NCI-H2029 treated with DMSO at 0.1 percent for 48 hours (cell line): ENCODE data around the gene PTPRJ.
"Not testable (repeated sequence)": the region's sequence is repeated elsewhere in the genome, so short reads cannot be mapped to it uniquely, and the experiment has no call there.

ENCODE experiments used
- DNase-seq: peaks from one replicate; lab custom pipeline; 2025; lab: John Stamatoyannopoulos, UW

Gene PTPRJ

DNA sequence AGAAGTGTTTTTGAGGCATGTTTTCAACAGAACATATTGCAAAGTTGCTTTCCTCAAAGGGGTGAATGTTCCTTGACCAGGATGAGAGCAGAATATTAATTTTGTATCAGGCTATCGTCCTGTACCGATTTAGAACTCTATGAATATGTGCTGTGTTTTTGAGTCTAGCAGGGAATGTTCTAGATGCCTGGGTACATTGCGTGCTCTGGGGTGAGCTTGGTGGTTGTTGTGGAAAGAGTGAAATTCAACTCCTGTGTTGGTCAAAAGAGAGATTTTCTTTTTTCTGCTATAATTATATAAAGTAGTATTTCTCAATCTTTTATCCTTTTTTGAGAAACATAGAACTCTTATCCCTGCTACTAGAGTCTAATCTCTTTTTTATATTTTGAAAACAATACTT is 185.1 kb downstream of the PTPRJ start:
- no peak for DNase-seq

GRCh38 chr11:48167380-48167779 is 187.0 kb downstream of the PTPRJ start:
- DNase-seq: no peak

- DNase-seq: no peak
These were observed 188.5 kb downstream of the PTPRJ start for GRCh38 chr11:48168815-48169214.

DNA sequence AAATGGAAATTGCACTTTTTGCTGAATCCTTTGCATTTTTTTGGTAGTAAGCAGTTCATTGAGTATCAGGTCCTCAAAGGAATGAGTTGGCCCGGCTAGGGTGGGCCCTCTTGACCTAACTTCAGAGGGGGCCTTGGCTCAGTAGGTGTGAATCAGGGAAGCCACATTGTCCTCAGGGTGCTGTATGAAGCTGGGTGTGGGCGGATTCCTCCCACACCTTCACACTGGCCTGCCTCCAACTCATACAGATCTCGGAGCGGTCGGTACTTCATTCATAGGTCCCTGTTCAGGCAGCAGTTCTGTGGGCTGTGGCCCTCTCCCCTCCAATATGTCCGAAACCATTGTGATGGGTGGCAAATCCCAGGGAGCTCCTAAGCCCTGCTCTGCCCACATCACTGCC is 188.9 kb downstream of the PTPRJ start:
- no peak for DNase-seq

DNA sequence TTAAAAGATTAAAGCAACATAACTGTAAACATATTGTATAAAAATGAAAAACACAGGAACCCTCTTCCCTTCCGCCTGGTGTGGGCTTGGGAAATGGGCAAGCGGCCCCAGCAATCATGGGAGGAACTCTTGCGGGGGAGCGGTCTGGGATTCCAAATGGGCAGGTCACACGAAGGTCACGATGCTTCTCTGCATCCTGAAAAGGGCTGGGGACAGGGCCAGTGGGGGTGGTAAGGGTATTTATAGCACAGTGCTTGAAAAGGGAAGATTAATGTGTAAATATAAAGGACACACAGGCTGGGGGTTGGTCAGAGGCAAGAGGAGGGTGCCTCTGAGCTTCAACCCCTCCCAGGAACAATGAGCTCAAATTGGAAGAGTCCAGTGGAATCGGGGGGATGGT is 189.4 kb downstream of the PTPRJ start:
- DNase-seq: no peak

GRCh38 chr11:48170241-48171233 is 190.2 kb downstream of the PTPRJ start:
- no peak for DNase-seq

GRCh38 chr11:48172818-48173609 is 192.7 kb downstream of the PTPRJ start:
- peak; percentile 12 for DNase-seq

DNA sequence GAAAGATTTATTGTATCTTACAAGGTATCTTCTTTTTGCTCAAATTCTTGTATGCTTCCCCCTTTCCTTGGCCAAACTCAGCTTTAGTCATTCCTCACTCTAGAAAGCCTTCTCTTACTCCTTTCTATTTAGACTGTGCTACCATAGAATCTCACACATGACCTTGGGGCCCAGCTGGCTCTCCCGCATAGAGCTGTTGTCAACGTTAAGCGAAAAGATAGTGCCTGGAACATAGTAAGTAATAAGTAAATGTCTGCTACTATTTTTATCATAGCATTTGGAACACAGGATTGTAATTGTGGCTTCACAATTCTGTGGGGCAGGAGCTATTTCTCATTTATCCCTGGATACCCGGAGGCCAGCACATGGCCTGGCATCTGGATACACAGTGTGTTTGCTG is 197.3 kb downstream of the PTPRJ start:
- DNase-seq: no peak

GRCh38 chr11:48180627-48181026 is 200.3 kb downstream of the PTPRJ start:
- no peak for DNase-seq

- DNase-seq: no peak
These were observed 202.6 kb downstream of the PTPRJ start for GRCh38 chr11:48182860-48183526.

DNA sequence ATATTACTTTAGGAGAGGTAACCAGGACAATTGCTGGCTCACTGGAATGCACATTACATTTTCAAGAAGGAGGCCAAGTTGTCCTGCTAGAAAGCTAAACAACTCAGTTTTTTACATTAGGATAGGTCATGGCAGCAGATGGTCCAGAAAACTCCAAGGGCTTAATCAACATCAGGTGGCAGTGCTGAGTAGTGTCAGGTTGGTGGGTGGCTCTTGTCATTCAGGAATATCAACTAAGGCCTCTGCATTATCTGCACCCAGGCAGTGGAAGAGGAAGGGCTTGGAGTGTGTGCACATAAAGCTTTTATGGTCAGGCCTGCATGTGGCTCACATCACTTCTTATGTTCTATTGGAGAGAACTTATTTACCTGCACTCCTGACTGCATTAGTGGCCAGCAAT is 204.1 kb downstream of the PTPRJ start:
- no peak for DNase-seq

DNA sequence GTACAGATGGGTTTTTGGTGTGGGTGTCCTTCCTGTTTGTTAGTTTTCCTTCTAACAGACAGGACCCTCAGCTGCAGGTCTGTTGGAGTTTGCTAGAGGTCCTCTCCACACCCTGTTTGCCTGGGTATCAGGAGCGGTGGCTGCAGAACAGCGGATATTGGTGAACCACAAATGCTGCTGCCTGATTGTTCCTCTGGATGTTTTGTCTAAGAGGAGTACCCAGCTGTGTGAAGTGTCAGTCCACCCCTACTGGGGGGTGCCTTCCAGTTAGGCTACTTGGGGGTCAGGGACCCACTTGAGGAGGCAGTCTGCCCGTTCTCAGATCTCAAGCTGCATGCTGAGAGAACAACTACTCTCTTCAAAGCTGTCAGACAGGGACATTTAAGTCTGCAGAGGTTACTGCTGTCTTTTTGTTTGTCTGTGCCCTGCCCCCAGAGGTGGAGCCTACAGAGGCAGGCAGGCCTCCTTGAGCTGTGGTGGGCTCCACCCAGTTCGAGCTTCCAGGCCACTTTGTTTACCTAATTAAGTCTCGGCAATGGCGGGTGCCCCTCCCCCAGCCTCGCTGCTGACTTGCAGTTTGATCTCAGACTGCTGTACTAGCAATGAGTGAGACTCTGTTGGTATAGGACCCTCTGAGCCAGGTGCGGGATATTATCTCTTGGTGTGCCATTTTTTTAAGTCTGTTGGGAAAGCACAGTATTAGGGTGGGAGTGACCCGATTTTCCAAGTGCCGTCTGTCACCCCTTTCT is 210.7 kb downstream of the PTPRJ start:
- DNase-seq: not testable (repeated sequence)

DNA sequence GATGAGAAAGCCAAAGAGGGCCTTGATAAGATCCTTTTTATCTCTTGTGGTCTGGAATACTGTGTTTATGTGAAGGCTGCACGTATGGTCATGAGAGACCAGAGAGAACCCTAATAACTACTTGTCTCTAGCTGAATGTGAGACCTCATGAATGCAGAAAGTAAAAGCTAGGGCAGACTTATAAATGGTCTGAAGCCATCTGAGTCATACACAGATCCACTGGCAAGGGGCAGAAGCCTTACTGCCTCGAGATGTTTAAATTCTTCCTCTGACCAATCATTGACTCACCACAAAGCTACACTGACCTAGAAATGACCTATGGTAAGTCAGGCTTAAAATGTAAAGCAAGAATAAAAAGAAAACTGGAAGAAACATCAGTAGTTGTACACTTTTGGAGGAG is 213.5 kb downstream of the PTPRJ start:
- DNase-seq: no peak

DNA sequence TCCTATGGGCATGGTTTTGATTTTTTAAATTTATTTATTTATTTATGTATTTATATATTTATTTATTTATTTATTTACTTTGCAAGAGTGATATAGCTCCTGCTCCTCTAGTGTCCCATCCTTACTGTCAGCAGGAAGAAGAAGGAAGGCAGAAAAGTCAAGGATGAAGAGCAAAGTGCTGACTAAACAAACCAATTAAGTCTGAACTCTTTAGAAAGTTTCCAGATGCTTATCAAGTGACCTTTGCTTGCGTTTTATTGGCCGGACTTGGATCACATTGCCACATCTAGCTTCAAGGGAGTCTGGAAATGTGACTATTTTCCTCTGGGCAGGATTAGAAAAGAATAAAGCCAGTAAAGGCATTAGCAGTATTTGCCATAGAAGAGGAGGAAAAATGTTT is 227.5 kb downstream of the PTPRJ start:
- DNase-seq: no peak

- no peak for DNase-seq
These were observed 229.7 kb downstream of the PTPRJ start for GRCh38 chr11:48210052-48210451.

- DNase-seq: no peak
These were observed 236.2 kb downstream of the PTPRJ start, which contains the start of gene OR4B1 for GRCh38 chr11:48216510-48216909. TSS of gene OR4B1 (plus strand) at chr11:48216810. CDS start at chr11:48216810, 0 bp downstream.
